ENCODE data around the gene NPNT.

DNA sequence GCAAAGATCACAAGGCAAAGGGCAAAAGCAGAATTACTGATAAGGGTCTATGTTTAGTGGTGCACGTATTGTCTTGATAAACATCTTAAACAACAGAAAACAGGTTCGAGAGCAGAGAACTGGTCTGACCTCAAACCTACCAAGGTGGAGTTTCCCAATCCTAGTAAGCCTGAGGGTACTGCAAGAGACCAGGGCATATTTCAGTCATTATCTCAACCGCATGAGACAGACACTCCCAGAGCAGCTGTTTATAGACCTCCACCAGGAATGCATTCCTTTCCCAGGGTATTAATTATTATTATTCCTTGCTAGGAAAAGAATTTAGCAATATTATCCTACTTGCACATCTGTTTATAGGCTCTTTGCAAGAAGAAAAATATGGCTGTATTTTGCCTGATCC is 51.5 kb downstream of the NPNT start:
- TF ChIP-seq, protein P1, sequence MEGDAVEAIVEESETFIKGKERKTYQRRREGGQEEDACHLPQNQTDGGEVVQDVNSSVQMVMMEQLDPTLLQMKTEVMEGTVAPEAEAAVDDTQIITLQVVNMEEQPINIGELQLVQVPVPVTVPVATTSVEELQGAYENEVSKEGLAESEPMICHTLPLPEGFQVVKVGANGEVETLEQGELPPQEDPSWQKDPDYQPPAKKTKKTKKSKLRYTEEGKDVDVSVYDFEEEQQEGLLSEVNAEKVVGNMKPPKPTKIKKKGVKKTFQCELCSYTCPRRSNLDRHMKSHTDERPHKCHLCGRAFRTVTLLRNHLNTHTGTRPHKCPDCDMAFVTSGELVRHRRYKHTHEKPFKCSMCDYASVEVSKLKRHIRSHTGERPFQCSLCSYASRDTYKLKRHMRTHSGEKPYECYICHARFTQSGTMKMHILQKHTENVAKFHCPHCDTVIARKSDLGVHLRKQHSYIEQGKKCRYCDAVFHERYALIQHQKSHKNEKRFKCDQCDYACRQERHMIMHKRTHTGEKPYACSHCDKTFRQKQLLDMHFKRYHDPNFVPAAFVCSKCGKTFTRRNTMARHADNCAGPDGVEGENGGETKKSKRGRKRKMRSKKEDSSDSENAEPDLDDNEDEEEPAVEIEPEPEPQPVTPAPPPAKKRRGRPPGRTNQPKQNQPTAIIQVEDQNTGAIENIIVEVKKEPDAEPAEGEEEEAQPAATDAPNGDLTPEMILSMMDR (IDR thresholded peaks at IDR 0.05), result no peak
- no peak for TF ChIP-seq EP300 (IDR thresholded peaks at IDR 0.05)
- TF ChIP-seq POLR2A (IDR thresholded peaks at IDR 0.05), result no peak
- no peak for TF ChIP-seq POLR2AphosphoS5 (IDR thresholded peaks at IDR 0.05)

All from suprapubic skin (tissue), 4 donors.